ENCODE measurements around the gene UBIAD1.

The UBIAD1 gene

GRCh38 chr1:11245248-11245647, 27.8 kb upstream of the UBIAD1 start:
- TF ChIP-seq CTCF (IDR thresholded peaks at IDR 0.05; ENCODE audit: low read depth, low read length, missing control alignments): no peak
- DNase-seq (ENCODE audit: low read depth): no peak
- H3K4me3 ChIP-seq (ENCODE audit: low read depth, low read length): no peak overlapping the region

- no peak overlapping the region for H3K4me3 ChIP-seq (ENCODE audit: low read depth, low read length)
- DNase-seq (ENCODE audit: low read depth): no peak
- no peak for TF ChIP-seq CTCF (IDR thresholded peaks at IDR 0.05; ENCODE audit: low read depth, low read length, missing control alignments)
Observed at GRCh38 chr1:11245904-11246719, 26.9 kb upstream of the UBIAD1 start.

- no peak overlapping the region for H3K4me3 ChIP-seq (ENCODE audit: low read depth, low read length)
- TF ChIP-seq CTCF (IDR thresholded peaks at IDR 0.05; ENCODE audit: low read depth, low read length, missing control alignments): no peak
- no peak for DNase-seq (ENCODE audit: low read depth)
Observed at GRCh38 chr1:11248169-11248568, 24.8 kb upstream of the UBIAD1 start.

GRCh38 chr1:11252538-11252937, 20.5 kb upstream of the UBIAD1 start:
- no peak overlapping the region for H3K4me3 ChIP-seq (ENCODE audit: low read depth, low read length)
- no peak for DNase-seq (ENCODE audit: low read depth)
- TF ChIP-seq CTCF (IDR thresholded peaks at IDR 0.05; ENCODE audit: low read depth, low read length, missing control alignments): no peak

GRCh38 chr1:11253226-11253625, 19.8 kb upstream of the UBIAD1 start:
- TF ChIP-seq CTCF (IDR thresholded peaks at IDR 0.05; ENCODE audit: low read depth, low read length, missing control alignments): no peak

GRCh38 chr1:11256299-11256698, 16.7 kb upstream of the UBIAD1 start:
- H3K4me3 ChIP-seq (ENCODE audit: low read depth, low read length): no peak overlapping the region
- TF ChIP-seq CTCF (IDR thresholded peaks at IDR 0.05; ENCODE audit: low read depth, low read length, missing control alignments): no peak
- no peak for DNase-seq (ENCODE audit: low read depth)

More at GRCh38 chr1:11253226-11253625, 19.8 kb upstream of the UBIAD1 start:
- DNase-seq (ENCODE audit: low read depth): no peak
- no peak overlapping the region for H3K4me3 ChIP-seq (ENCODE audit: low read depth, low read length)

Measured in GM12864 (cell line).